ENCODE measurements around the gene GNG5.
"Not testable (repeated sequence)": the region's sequence is repeated elsewhere in the genome, so short reads cannot be mapped to it uniquely, and the experiment has no call there.

The GNG5 gene

GRCh38 chr1:84488107-84488506 lies 18.3 kb downstream of the GNG5 start:
- no peak for DNase-seq (ENCODE audit: low read depth)

- DNase-seq (ENCODE audit: low read depth), result no peak
Observed at GRCh38 chr1:84481317-84481716, 25.1 kb downstream of the GNG5 start.

GRCh38 chr1:84480650-84481049 lies 25.7 kb downstream of the GNG5 start:
- no peak for DNase-seq (ENCODE audit: low read depth)

GRCh38 chr1:84479998-84480397 lies 26.4 kb downstream of the GNG5 start:
- DNase-seq (ENCODE audit: low read depth), result no peak

DNA sequence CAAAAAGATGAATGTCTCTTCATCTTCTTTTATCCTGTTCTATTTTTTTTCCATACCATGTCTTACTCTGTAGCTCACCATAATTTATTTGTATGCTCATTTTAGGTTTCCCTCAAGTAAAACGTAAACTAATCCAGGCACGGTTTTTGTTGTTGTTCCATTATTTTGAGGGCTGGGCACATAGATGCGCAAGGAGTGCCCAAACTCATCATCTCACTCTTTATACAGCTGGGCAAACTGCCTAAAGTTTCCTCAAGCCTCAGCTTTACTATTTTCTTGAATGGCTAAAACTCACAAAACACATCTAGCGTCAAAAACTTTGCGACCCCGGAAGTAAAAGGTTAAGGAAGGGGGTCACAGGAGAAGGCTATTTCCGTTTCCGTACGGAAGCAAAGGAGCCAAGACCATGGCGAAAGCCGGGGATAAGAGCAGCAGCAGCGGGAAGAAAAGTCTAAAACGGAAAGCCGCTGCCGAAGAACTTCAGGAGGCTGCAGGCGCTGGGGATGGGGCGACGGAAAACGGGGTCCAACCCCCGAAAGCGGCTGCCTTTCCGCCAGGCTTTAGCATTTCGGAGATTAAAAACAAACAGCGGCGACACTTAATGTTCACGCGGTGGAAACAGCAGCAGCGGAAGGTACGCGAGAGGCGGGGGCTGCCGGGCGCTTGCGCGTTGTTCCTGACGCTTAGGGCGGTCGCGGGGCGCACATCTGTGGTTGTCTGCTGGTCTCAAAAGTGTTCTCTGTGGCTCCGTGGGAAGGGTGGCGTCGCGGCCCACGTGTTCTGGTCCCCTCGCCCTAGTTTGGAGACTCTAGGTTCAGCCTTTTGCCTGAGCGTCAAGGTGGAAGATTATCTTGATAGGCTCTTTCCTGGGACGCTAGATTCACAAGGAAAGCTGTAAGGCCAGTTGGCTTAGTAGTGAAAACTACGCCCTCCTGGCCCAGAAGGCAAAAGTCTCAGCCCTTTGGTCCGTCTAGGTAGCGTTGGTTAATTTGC lies 27.2 kb downstream of the GNG5 start, which contains the start of gene RPF1:
Gene RPF1, plus strand, starts transcription at position 391 of the 993 bp plus-strand sequence. Its CDS starts 16 bp downstream, at position 407.
- peak; percentile 54 for DNase-seq (ENCODE audit: low read depth)

GRCh38 chr1:84476225-84476624 lies 30.2 kb downstream of the GNG5 start:
- DNase-seq (ENCODE audit: low read depth), result no peak

DNA sequence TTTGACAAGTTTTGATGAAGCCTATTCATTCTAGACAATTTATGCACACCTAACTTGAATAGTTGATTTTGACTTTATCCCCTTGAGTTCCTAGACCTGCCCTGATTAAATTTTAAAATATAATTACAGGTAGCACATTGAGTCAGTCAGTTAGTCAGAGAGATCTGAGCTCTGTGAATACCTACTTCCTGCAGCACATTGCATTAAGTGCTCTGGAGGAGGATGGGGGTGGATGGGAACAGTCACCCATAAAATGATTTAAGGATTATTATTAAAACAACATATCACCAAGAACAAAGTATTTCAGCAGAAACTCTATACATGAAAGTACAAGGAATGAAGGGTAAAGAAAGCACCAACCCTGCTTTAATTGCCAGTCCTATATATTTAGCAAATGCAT lies 39.1 kb downstream of the GNG5 start:
- no peak for DNase-seq (ENCODE audit: low read depth)

DNA sequence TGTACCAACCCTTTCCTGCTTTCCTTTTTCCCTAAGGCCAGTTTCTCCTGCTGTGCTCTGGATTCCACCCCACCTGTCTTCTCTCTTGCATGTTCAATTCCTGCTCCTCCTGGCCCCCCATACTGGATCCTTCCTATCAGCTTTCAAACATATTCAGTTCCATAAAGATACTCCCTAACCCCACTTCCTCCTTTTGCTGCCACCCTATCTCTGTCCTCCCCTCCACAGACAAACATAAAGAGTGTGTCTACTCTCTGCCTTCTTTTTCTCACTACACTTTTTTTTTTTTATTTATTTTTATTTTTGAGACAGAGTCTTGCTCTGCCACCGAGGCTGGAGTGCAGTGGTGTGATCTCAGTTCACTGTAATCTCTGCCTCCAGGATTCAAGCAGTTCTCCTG lies 44.3 kb downstream of the GNG5 start:
- no peak for DNase-seq (ENCODE audit: low read depth)

DNA sequence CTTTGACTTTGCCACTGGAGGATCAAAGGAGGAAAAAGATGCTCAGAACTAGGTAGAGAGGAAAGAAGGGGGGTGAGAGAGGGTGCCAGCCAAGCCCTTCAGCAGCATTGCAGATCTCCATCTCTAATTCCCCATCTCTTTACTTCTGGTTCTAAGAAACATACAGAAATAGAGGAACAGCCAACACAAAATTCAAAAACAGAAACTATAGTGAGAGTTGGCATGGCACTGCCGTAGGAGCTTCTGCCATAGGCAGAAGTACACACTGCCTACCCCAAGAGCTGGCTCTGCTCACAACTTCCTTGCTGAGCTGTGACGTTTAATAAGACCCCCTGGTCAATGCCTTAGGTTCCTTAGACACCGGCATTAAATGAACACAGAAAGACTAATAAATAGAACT lies 53.9 kb downstream of the GNG5 start:
- DNase-seq (ENCODE audit: low read depth), result no peak

DNA sequence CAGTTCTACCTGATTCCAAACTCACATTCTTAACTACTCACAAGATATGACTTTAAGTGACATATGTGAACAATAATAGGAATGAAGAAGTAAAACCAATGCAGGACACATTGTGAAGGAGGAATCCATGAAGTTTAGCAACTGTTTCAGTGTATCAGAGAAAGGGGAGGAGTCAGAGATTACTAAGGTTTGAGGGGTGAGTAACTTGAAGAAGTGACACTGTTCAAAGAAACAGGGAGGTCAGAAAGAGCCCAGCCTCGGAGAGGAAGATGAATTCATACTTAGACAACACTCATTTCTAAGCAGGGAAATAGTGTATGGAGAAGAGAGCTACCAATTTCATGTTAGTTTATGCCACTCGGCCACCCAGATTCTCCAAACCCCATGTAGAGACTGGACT lies 55.5 kb downstream of the GNG5 start:
- DNase-seq (ENCODE audit: low read depth), result no peak

DNA sequence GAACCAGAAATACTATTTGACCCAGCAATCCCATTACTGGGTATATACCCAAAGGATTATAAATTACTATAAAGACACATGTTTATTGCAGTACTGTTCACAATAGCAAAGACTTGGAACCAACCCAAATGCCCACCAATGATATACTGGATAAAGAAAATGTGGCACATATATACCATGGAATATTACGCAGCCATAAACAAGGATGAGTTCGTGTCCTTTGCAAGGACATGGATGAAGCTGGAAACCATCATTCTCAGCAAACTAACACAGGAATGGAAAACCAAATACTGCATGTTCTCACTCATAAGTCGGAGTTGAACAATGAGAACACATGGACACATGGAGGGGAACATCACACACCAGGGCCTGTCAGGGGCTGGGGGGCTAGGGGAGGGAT lies 57.7 kb downstream of the GNG5 start:
- DNase-seq (ENCODE audit: low read depth), result not testable (repeated sequence)

Data from fibroblast of the conjunctiva (primary cell).